Ishikawa (cell line): ENCODE results near the gene CABP1.

ENCODE experiments used
- CEBPB ChIP-seq: IDR thresholded peaks from 2 replicates; pipeline ENCODE4 v1.6.1; 2012
- CREB1 ChIP-seq: IDR thresholded peaks from 2 replicates; pipeline ENCODE4 v1.6.1; 2012; ENCODE audit warnings: low read depth
- EGR1 ChIP-seq: IDR thresholded peaks from 2 replicates; pipeline ENCODE4 v1.6.1; 2012
- EP300 ChIP-seq: IDR thresholded peaks from 2 replicates; pipeline ENCODE4 v1.6.1; 2012; ENCODE audit warnings: borderline replicate concordance
- FOXM1 ChIP-seq: IDR thresholded peaks from 2 replicates; pipeline ENCODE4 v1.6.1; 2012; ENCODE audit warnings: low read depth, borderline replicate concordance
- NFIC ChIP-seq: IDR thresholded peaks from 2 replicates; pipeline ENCODE4 v1.6.1; 2012
- RAD21 ChIP-seq: IDR thresholded peaks from 2 replicates; pipeline ENCODE4 v1.6.1; 2012; ENCODE audit warnings: low read depth
- TAF1 ChIP-seq: IDR thresholded peaks from 2 replicates; pipeline ENCODE4 v1.6.1; 2012; ENCODE audit warnings: low read depth, mild to moderate bottlenecking
- TCF12 ChIP-seq: IDR thresholded peaks from 2 replicates; pipeline ENCODE4 v1.6.1; 2012; ENCODE audit warnings: low read depth
- TEAD4 ChIP-seq: IDR thresholded peaks from 2 replicates; pipeline ENCODE4 v1.6.1; 2012
- YY1 ChIP-seq: IDR thresholded peaks from 2 replicates; pipeline ENCODE4 v1.6.1; 2012; ENCODE audit warnings: low read depth
- ZBTB7A ChIP-seq: IDR thresholded peaks from 2 replicates; pipeline ENCODE4 v1.6.1; 2012; ENCODE audit warnings: low read depth
- TF ChIP-seq, protein P1 (sequence below): IDR thresholded peaks from 2 replicates; pipeline ENCODE4 v1.6.1; 2012
- TF ChIP-seq, protein P2 (sequence below): IDR thresholded peaks from 2 replicates; pipeline ENCODE4 v1.6.1; 2012
- TF ChIP-seq, protein P3 (sequence below): IDR thresholded peaks from 2 replicates; pipeline ENCODE4 v1.6.1; 2012; ENCODE audit warnings: low read depth, mild to moderate bottlenecking

Gene CABP1

DNA sequence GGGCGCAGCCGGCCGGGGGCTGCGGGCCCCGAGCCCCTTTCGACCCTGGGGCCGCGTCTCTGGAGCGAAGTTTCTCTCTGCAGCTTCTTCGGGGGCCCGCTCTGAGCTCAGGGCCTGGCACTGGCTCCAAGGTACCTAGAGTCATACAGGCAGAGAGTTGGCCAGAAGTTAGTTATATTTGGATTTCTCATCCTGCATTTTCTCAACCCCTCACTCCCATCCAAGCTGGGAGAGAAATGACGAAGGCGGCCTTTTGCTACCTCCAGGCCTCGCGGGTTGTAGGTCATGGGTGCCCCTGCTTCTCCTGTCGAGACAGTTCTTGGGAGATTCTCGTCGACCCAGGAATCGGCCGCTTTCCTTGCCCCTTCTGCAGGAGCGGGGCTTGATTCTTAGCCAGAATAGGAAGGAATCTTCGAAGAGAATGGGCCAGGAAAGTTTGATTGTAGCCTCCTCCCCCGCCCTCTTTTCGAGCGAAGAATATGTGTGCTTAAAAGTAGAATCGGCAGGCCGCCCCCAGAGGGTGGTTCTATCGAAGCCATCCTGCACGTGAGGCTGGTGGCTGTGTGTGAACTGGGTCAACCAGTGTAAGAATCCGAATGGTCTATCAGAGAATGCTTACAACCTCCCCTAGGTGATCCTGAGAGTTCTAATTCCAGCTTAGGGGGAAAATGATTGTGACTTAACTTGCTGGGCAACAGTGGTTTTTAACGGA lies 47.3 kb downstream of the CABP1 start:
- TF ChIP-seq NFIC (no peak), TEAD4 (no peak), CEBPB (no peak), YY1 (no peak)
- TF ChIP-seq, protein P1, sequence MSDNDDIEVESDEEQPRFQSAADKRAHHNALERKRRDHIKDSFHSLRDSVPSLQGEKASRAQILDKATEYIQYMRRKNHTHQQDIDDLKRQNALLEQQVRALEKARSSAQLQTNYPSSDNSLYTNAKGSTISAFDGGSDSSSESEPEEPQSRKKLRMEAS, result 0 out of 2 replicates have a peak, but pooled peaks have one; percentile 37
- TF ChIP-seq, protein P2, sequence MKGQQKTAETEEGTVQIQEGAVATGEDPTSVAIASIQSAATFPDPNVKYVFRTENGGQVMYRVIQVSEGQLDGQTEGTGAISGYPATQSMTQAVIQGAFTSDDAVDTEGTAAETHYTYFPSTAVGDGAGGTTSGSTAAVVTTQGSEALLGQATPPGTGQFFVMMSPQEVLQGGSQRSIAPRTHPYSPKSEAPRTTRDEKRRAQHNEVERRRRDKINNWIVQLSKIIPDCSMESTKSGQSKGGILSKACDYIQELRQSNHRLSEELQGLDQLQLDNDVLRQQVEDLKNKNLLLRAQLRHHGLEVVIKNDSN, result no peak

DNA sequence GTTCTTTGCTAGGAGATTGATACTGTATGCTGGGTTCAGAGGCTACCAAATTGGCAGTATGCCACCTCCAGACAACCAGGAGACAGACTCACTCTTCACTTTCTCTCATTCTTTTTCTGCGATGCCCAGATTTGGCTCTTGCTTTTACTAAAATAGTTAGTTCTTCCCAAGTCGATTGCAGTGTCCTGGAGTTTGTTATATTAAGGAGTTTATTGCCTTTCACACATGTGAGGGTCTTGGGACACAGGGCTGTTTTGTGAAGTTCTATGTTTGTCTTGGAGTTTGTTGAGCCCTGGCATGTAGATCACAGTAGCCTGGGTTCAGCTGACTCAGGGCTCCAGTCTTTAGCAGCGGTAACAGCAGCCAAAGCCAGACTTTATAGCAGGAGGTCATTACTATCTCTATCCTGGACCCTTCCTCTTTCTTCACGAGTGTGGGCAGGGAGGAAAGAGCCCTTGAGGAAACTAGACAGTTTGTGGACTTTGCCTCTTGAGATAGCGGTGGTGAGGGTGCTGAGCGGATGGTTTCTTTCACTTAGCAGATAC lies 48.2 kb downstream of the CABP1 start:
- TF ChIP-seq EP300 (no peak), ZBTB7A (no peak), YY1 (no peak), TEAD4 (no peak), FOXM1 (no peak), RAD21 (no peak), CREB1 (no peak), CEBPB (no peak), NFIC (no peak), EGR1 (no peak), TAF1 (no peak)
- TF ChIP-seq, protein P2, result no peak
- TF ChIP-seq, protein P3, sequence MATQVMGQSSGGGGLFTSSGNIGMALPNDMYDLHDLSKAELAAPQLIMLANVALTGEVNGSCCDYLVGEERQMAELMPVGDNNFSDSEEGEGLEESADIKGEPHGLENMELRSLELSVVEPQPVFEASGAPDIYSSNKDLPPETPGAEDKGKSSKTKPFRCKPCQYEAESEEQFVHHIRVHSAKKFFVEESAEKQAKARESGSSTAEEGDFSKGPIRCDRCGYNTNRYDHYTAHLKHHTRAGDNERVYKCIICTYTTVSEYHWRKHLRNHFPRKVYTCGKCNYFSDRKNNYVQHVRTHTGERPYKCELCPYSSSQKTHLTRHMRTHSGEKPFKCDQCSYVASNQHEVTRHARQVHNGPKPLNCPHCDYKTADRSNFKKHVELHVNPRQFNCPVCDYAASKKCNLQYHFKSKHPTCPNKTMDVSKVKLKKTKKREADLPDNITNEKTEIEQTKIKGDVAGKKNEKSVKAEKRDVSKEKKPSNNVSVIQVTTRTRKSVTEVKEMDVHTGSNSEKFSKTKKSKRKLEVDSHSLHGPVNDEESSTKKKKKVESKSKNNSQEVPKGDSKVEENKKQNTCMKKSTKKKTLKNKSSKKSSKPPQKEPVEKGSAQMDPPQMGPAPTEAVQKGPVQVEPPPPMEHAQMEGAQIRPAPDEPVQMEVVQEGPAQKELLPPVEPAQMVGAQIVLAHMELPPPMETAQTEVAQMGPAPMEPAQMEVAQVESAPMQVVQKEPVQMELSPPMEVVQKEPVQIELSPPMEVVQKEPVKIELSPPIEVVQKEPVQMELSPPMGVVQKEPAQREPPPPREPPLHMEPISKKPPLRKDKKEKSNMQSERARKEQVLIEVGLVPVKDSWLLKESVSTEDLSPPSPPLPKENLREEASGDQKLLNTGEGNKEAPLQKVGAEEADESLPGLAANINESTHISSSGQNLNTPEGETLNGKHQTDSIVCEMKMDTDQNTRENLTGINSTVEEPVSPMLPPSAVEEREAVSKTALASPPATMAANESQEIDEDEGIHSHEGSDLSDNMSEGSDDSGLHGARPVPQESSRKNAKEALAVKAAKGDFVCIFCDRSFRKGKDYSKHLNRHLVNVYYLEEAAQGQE, result no peak
- TF ChIP-seq, protein P1, result no peak

DNA sequence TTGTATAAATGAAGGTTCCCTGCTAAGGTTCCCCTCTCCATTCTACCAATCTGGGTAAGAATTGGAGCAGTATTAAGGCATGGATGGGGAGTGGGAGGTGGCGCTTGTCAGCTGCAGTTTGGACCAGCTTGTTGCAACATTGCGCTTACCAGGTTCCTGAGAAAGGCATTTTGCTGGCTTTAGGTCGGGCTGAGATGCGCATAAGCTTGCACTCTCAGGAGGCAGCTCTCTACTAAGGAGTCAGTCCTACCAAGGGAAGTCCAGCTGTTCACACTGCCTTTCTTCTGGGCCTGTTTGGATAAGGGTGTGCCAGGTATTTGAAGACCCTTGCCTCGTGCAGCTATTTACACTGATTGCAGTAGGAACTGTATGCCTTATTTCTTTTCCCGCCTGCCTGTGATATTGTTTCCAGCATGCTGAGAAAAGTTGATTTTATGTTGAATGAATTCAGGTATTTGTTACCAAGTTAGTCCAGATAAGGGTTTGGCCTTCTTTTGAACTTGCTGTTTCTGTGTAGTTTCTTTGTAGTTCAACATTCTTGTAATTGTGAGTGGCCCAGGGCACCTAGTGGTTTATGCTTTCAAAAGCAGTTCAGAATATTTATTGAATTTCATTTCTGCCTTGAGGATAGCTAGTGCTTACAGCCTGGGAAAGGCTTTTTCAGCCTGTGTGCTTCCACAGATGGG lies 49.1 kb downstream of the CABP1 start:
- TF ChIP-seq RAD21 (no peak), EGR1 (no peak), CREB1 (no peak)
- TF ChIP-seq, protein P1, result no peak

DNA sequence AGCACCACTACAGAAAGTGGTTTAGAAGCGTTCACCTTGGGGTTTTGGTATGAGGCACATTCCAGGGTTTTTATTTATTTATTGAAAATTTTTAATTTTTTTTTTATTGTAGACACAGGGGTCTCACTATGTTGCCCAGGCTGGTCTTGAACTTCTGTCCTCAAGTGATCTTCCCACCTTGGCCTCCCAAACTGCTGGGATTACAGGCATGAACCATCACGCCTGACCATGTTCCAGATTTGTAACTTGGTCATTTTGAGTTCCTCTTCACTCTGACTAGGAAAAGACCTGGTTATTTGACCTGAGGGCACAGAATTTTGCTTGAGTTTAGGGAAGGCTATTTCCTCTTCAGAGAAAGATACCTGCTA lies 49.6 kb downstream of the CABP1 start:
- TF ChIP-seq ZBTB7A (no peak), EGR1 (no peak), EP300 (no peak), YY1 (no peak), TCF12 (no peak)
- TF ChIP-seq, protein P1, result no peak

DNA sequence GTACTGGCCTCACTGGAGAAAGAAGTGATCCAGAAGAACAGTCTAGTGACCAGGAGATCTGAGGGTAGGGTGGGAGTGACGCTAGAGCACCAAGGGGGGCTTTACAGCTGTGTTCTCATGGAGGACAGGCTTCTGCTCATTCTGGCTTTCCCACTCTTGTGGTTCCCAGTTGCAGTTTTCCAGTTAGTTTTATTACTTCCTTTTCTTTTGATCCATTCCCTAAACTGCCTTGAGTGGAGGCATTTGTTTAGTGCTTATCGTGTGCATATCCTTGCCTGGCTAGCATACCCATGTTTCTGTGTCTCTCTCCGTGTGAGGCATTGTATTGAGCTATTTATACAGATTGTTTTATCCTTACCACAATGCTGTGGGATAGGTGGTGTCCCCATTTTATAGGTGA lies 50.6 kb downstream of the CABP1 start:
- TF ChIP-seq RAD21 (no peak), YY1 (no peak), TAF1 (no peak), CEBPB (no peak), CREB1 (no peak), EP300 (no peak), TEAD4 (no peak)
- TF ChIP-seq, protein P1, result no peak

DNA sequence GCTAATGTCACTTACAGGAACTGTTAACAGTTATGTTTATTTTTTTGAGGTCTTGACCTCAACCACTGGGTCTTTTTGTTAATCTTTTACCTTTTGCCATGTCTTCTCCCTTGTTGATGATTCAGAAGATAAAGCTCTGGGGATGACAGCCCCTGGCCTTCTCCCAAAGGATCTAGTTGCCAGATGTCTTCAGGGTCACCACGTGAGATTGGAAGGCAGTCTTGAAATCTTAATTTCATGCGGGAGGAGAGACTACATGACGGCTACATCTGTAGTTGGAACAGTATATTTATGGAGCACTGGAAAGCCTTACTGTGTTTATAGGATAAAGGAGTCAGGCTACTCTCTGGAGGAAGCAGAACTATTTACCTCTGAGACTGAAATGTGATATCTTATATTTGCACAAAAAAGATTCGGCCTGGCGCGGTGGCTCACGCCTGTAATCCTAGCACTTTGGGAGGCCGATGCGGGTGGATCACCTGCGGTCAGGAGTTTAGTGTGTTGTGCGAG lies 52.2 kb downstream of the CABP1 start:
- TF ChIP-seq NFIC (no peak), TAF1 (no peak), EGR1 (no peak)
- TF ChIP-seq, protein P2, result no peak
- TF ChIP-seq, protein P3, result no peak
